Suprapubic skin (tissue), 3 donors: ENCODE data around the gene BRPF1.

Experiments
- CTCF ChIP-seq, 2 donors: fragments of 200-600 bp in 1 of 2; fragments of 450-650 bp in 1 of 2; sonication (generic) in 1 of 2; IDR thresholded peaks; one replicate each; pipeline ENCODE4 v1.5.1; 2016 to 2019; ENCODE audit warnings: antibody characterized with exemption in 2 of 2, mild to moderate bottlenecking in 1 of 2, moderate library complexity in 1 of 2
- POLR2AphosphoS5 ChIP-seq, 3 donors: sonication (generic); formaldehyde crosslinking; IDR thresholded peaks; one replicate each; pipeline ENCODE4 v1.6.1; 2017; ENCODE audit warnings: antibody characterized with exemption in 3 of 3

- TF ChIP-seq CTCF (IDR thresholded peaks at IDR 0.05) (no peak), POLR2AphosphoS5 (IDR thresholded peaks at IDR 0.05) (no peak)
Measured at GRCh38 chr3:9785602-9786001, 54.1 kb downstream of the BRPF1 start.
